ENCODE results near the gene SMCHD1. TPM values are rescaled to one million over a fixed set of nuclear protein-coding genes. Genes with fewer than 3 reads are reported as not detected.

Gene SMCHD1
- total and polyA plus RNA-seq, 2 experiments from 2014 or later = 7.7 to 39.0 TPM

DNA sequence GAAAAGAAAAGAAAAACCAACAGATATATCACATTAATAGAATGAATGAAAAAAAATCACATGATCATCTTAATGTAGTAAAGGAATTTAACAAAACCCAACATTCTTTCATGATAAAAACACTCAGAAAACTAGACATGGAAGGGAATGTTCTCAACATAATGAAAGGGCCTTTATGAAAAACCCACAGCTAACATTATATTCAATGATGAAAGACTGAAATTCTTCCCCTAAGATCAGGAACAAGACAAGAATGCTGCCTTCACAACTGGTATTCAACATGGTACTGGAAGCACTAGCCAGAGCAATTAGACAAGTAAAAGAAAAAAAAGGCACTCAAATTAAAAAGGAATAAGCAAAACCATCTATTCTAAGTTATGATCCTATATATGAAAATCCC is 162.8 kb downstream of the SMCHD1 start:
- no peak for DNase-seq (ENCODE audit: low spot score)
- H3F3A ChIP-seq (replicated peaks; ENCODE audit: low read depth) = no peaks in the 10 kb centered on the region

DNA sequence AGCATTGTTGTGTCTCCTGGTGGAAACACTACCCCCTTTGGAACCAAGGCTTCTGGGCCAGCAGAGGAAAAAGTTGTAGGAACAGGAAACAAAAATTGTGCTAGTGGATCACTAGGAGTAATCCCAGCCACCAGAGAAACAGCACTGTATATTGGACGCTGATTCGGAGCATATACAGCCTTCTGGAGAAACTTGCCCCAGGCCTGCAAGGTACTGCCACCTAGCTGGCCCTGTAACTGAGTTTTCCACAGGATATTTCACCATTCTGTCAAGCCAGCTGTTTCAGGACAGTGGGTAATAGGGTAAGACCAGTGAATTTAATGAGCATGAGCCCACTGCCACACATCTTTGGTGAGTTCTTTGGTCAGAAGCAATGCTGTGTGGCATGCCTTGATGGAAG is 166.2 kb downstream of the SMCHD1 start:
- no peaks in the 10 kb centered on the region for H3K9me2 ChIP-seq (ENCODE audit: insufficient read depth)
- H3K36me3 ChIP-seq (ENCODE audit: insufficient read depth) = no peaks in the 10 kb centered on the region
- H3K9me3 Mint-ChIP-seq = peaks cover 12% of the 10 kb centered on the region
- no peaks in the 10 kb centered on the region for H3K79me2 ChIP-seq (replicated peaks; ENCODE audit: insufficient read depth)
- H3F3A ChIP-seq (replicated peaks; ENCODE audit: low read depth) = no peaks in the 10 kb centered on the region
- DNase-seq (ENCODE audit: low spot score) (no peak), ATAC-seq (no peak)
- H4K20me1 ChIP-seq (replicated peaks; ENCODE audit: insufficient read depth) = no peaks in the 10 kb centered on the region
- H3K27ac ChIP-seq (ENCODE audit: low read depth) = no peak overlapping the region
- peaks cover 7% of the 10 kb centered on the region for H3K4me1 Mint-ChIP-seq
- H3K27me3 ChIP-seq (ENCODE audit: insufficient read depth) = no peaks in the 10 kb centered on the region
- peaks cover 12% of the 10 kb centered on the region for H3K27me3 Mint-ChIP-seq (ENCODE audit: insufficient read depth, low read depth, poor library complexity)
- H3K36me3 Mint-ChIP-seq (ENCODE audit: low read depth) = peaks cover 8% of the 10 kb centered on the region; the same call in 2 of the 3 replicates
- H3K4me3 Mint-ChIP-seq = no peak overlapping the region
- 0 out of 2 replicates have a peak, but pooled peaks cover 4% of the 10 kb centered on the region for H3K4me1 ChIP-seq (ENCODE audit: insufficient read depth)
- no peak overlapping the region for H2AFZ ChIP-seq
- no peak overlapping the region for H3K4me2 ChIP-seq
- H3K27ac Mint-ChIP-seq = no peak overlapping the region
- no peak overlapping the region for H3K4me3 ChIP-seq
- TF ChIP-seq, protein P1, sequence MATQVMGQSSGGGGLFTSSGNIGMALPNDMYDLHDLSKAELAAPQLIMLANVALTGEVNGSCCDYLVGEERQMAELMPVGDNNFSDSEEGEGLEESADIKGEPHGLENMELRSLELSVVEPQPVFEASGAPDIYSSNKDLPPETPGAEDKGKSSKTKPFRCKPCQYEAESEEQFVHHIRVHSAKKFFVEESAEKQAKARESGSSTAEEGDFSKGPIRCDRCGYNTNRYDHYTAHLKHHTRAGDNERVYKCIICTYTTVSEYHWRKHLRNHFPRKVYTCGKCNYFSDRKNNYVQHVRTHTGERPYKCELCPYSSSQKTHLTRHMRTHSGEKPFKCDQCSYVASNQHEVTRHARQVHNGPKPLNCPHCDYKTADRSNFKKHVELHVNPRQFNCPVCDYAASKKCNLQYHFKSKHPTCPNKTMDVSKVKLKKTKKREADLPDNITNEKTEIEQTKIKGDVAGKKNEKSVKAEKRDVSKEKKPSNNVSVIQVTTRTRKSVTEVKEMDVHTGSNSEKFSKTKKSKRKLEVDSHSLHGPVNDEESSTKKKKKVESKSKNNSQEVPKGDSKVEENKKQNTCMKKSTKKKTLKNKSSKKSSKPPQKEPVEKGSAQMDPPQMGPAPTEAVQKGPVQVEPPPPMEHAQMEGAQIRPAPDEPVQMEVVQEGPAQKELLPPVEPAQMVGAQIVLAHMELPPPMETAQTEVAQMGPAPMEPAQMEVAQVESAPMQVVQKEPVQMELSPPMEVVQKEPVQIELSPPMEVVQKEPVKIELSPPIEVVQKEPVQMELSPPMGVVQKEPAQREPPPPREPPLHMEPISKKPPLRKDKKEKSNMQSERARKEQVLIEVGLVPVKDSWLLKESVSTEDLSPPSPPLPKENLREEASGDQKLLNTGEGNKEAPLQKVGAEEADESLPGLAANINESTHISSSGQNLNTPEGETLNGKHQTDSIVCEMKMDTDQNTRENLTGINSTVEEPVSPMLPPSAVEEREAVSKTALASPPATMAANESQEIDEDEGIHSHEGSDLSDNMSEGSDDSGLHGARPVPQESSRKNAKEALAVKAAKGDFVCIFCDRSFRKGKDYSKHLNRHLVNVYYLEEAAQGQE (IDR thresholded peaks at IDR 0.05; ENCODE audit: unreplicated experiment) = no peak
- TF ChIP-seq, protein P2, sequence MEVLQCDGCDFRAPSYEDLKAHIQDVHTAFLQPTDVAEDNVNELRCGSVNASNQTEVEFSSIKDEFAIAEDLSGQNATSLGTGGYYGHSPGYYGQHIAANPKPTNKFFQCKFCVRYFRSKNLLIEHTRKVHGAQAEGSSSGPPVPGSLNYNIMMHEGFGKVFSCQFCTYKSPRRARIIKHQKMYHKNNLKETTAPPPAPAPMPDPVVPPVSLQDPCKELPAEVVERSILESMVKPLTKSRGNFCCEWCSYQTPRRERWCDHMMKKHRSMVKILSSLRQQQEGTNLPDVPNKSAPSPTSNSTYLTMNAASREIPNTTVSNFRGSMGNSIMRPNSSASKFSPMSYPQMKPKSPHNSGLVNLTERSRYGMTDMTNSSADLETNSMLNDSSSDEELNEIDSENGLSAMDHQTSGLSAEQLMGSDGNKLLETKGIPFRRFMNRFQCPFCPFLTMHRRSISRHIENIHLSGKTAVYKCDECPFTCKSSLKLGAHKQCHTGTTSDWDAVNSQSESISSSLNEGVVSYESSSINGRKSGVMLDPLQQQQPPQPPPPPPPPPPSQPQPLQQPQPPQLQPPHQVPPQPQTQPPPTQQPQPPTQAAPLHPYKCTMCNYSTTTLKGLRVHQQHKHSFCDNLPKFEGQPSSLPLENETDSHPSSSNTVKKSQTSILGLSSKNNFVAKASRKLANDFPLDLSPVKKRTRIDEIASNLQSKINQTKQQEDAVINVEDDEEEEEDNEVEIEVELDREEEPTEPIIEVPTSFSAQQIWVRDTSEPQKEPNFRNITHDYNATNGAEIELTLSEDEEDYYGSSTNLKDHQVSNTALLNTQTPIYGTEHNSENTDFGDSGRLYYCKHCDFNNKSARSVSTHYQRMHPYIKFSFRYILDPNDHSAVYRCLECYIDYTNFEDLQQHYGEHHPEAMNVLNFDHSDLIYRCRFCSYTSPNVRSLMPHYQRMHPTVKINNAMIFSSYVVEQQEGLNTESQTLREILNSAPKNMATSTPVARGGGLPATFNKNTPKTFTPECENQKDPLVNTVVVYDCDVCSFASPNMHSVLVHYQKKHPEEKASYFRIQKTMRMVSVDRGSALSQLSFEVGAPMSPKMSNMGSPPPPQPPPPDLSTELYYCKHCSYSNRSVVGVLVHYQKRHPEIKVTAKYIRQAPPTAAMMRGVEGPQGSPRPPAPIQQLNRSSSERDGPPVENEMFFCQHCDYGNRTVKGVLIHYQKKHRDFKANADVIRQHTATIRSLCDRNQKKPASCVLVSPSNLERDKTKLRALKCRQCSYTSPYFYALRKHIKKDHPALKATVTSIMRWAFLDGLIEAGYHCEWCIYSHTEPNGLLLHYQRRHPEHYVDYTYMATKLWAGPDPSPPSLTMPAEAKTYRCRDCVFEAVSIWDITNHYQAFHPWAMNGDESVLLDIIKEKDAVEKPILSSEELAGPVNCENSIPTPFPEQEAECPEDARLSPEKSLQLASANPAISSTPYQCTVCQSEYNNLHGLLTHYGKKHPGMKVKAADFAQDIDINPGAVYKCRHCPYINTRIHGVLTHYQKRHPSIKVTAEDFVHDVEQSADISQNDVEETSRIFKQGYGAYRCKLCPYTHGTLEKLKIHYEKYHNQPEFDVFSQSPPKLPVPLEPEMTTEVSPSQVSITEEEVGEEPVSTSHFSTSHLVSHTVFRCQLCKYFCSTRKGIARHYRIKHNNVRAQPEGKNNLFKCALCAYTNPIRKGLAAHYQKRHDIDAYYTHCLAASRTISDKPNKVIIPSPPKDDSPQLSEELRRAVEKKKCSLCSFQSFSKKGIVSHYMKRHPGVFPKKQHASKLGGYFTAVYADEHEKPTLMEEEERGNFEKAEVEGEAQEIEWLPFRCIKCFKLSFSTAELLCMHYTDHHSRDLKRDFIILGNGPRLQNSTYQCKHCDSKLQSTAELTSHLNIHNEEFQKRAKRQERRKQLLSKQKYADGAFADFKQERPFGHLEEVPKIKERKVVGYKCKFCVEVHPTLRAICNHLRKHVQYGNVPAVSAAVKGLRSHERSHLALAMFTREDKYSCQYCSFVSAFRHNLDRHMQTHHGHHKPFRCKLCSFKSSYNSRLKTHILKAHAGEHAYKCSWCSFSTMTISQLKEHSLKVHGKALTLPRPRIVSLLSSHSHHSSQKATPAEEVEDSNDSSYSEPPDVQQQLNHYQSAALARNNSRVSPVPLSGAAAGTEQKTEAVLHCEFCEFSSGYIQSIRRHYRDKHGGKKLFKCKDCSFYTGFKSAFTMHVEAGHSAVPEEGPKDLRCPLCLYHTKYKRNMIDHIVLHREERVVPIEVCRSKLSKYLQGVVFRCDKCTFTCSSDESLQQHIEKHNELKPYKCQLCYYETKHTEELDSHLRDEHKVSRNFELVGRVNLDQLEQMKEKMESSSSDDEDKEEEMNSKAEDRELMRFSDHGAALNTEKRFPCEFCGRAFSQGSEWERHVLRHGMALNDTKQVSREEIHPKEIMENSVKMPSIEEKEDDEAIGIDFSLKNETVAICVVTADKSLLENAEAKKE (CRISPR knock-in tag; IDR thresholded peaks at IDR 0.05) = no peak

More for the DNA sequence above, 162.8 kb downstream of the SMCHD1 start:
- H3K27me3 Mint-ChIP-seq (ENCODE audit: insufficient read depth, low read depth, poor library complexity) = peaks cover 8% of the 10 kb centered on the region
- peaks cover 7% of the 10 kb centered on the region for H3K4me1 Mint-ChIP-seq
- H3K36me3 ChIP-seq (ENCODE audit: insufficient read depth) = no peaks in the 10 kb centered on the region
- TF ChIP-seq CREB1 (CRISPR knock-in tag; IDR thresholded peaks at IDR 0.05; ENCODE audit: low read depth) (no peak), NANOG (IDR thresholded peaks at IDR 0.05; ENCODE audit: borderline replicate concordance) (no peak), ZNF331 (CRISPR knock-in tag; IDR thresholded peaks at IDR 0.05; ENCODE audit: low read depth) (no peak), EZH2phosphoT487 (IDR thresholded peaks at IDR 0.05; ENCODE audit: unreplicated experiment) (no peak), ZNF114 (CRISPR knock-in tag; IDR thresholded peaks at IDR 0.05) (no peak)
- TF ChIP-seq, protein P3, sequence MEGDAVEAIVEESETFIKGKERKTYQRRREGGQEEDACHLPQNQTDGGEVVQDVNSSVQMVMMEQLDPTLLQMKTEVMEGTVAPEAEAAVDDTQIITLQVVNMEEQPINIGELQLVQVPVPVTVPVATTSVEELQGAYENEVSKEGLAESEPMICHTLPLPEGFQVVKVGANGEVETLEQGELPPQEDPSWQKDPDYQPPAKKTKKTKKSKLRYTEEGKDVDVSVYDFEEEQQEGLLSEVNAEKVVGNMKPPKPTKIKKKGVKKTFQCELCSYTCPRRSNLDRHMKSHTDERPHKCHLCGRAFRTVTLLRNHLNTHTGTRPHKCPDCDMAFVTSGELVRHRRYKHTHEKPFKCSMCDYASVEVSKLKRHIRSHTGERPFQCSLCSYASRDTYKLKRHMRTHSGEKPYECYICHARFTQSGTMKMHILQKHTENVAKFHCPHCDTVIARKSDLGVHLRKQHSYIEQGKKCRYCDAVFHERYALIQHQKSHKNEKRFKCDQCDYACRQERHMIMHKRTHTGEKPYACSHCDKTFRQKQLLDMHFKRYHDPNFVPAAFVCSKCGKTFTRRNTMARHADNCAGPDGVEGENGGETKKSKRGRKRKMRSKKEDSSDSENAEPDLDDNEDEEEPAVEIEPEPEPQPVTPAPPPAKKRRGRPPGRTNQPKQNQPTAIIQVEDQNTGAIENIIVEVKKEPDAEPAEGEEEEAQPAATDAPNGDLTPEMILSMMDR (conservative IDR thresholded peaks at IDR 0.05; ENCODE audit: low read depth in 2 of 2) = no peak
- TF ChIP-seq, protein P4, sequence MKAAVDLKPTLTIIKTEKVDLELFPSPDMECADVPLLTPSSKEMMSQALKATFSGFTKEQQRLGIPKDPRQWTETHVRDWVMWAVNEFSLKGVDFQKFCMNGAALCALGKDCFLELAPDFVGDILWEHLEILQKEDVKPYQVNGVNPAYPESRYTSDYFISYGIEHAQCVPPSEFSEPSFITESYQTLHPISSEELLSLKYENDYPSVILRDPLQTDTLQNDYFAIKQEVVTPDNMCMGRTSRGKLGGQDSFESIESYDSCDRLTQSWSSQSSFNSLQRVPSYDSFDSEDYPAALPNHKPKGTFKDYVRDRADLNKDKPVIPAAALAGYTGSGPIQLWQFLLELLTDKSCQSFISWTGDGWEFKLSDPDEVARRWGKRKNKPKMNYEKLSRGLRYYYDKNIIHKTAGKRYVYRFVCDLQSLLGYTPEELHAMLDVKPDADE (IDR thresholded peaks at IDR 0.05) = no peak
- no peak overlapping the region for H3K27ac Mint-ChIP-seq
- no peak overlapping the region for H3K4me3 Mint-ChIP-seq
- ATAC-seq = no peak
- H3K9me3 Mint-ChIP-seq = peaks cover 7% of the 10 kb centered on the region; the same call in 2 of the 3 replicates
- no peaks in the 10 kb centered on the region for H3K79me2 ChIP-seq (replicated peaks; ENCODE audit: insufficient read depth)
- 0 out of 2 replicates have a peak, but pooled peaks cover 5% of the 10 kb centered on the region for H3K4me1 ChIP-seq (ENCODE audit: insufficient read depth)
- H3K27me3 ChIP-seq (ENCODE audit: insufficient read depth) = no peaks in the 10 kb centered on the region
- H3K27ac ChIP-seq (ENCODE audit: low read depth) = no peak overlapping the region
- no peak overlapping the region for H3K4me3 ChIP-seq
- no peaks in the 10 kb centered on the region for H4K20me1 ChIP-seq (replicated peaks; ENCODE audit: insufficient read depth)
- H3K36me3 Mint-ChIP-seq (ENCODE audit: low read depth) = peaks cover 6% of the 10 kb centered on the region; the same call in 2 of the 3 replicates
- H3K9me2 ChIP-seq (ENCODE audit: insufficient read depth) = no peaks in the 10 kb centered on the region
- H2AFZ ChIP-seq = no peak overlapping the region
- no peak overlapping the region for H3K4me2 ChIP-seq
